ENCODE data around the gene DBF4.
A peak's percentile ranks its signal among the peaks of the same experiment; 100 is the strongest.
"Not testable (repeated sequence)": the region's sequence is repeated elsewhere in the genome, so short reads cannot be mapped to it uniquely, and the experiment has no call there.

The DBF4 gene, protein sequence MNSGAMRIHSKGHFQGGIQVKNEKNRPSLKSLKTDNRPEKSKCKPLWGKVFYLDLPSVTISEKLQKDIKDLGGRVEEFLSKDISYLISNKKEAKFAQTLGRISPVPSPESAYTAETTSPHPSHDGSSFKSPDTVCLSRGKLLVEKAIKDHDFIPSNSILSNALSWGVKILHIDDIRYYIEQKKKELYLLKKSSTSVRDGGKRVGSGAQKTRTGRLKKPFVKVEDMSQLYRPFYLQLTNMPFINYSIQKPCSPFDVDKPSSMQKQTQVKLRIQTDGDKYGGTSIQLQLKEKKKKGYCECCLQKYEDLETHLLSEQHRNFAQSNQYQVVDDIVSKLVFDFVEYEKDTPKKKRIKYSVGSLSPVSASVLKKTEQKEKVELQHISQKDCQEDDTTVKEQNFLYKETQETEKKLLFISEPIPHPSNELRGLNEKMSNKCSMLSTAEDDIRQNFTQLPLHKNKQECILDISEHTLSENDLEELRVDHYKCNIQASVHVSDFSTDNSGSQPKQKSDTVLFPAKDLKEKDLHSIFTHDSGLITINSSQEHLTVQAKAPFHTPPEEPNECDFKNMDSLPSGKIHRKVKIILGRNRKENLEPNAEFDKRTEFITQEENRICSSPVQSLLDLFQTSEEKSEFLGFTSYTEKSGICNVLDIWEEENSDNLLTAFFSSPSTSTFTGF

DNA sequence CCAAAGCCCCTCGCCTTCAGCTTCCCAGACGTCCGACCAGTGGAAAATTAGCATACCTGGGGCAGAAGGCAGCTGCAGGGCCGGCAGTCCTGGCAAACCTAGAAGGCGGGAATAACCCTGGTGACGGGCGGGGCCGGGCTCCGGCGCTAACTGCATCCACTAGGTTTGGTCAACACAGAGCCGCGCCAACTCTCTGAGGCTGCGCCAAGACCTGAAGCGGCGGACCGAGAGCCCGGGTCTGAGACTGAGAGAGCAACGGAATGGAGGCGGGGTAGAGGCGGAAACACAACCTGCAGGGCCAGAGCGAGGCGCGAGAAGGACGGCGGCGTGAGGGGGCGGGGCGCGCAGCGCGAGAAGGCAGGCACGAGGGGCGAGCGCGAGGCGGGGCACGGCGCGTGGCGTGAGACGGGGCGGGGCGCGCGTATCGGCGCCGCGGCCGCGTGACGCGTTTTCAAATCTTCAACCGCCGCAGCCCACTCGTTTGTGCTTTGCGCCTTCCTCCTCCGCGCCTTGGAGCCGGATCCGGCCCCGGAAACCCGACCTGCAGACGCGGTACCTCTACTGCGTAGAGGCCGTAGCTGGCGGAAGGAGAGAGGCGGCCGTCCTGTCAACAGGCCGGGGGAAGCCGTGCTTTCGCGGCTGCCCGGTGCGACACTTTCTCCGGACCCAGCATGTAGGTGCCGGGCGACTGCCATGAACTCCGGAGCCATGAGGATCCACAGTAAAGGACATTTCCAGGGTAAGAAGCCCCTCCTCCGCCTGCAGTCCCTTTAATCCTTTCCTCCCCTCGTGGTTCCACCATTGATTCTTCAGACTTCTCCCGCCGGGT, at the start of gene DBF4, which contains the start of gene SLC25A40:
Gene DBF4, plus strand, starts transcription at position 454 of the 829 bp plus-strand sequence. Its CDS starts 240 bp downstream, at position 694.
Gene SLC25A40, minus strand, starts transcription at position 321 of the 829 bp plus-strand sequence. CDS start 17,633 bp downstream, outside the sequence.
- peak; percentile 93 for DNase-seq (ENCODE audit: low read depth)

DNA sequence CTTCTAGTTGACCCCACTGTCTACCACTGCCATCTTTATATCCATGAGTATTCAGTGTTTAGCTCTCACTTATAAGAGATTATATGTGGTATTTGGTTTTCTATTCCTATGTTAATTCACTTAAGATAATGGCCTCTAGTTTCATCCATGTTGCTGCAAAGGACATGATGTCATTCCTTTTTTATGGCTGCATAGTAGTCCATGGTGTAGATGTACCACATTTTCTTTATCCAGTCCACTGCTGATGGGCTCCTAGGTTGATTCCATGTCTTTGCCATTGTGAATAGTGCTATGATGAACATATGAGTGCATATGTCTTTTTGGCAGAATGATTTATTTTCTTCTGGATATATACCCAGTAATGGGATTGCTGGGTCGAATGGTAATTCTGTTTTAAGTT, 47.9 kb upstream of the DBF4 start:
- not testable (repeated sequence) for DNase-seq (ENCODE audit: low read depth)

DNA sequence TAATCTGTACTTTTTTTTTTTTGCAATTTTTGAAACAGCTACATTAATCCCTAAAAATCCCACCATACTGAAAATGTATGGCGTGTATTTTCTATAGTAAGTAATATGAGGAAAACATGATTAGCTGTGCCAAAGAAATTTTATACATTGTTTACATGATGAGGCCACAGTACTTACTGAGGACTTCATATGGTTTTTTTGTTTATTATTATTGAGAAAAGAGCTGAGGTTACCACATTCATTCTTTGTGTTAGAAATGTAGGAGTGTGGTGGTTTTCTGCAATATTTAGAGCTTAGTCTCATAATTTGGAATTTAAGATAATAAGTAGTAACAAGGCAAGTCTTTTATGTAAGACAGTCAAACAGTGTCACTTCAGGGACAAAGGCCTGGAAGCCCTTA, 45.2 kb upstream of the DBF4 start:
- peak; percentile 32 for DNase-seq (ENCODE audit: low read depth)

DNA sequence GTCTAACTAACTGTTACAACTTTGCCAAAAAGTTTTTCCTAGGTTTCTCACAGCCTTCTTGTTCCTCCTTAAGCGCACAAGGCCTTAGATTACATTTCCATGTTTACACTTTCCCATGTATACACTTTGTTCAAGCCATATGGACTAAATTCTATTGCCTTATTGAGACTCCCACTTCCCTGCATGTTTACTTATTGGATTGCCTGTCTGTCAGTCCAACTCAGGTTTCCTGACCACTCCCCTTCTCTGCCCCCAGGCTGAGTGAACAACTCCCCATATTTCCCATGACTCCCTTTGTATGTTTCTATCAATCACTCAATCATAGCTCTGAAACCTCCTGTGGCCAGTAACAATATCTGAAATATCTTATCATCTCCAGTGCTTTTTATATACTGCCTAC, 43.2 kb upstream of the DBF4 start:
- no peak for DNase-seq (ENCODE audit: low read depth)

DNA sequence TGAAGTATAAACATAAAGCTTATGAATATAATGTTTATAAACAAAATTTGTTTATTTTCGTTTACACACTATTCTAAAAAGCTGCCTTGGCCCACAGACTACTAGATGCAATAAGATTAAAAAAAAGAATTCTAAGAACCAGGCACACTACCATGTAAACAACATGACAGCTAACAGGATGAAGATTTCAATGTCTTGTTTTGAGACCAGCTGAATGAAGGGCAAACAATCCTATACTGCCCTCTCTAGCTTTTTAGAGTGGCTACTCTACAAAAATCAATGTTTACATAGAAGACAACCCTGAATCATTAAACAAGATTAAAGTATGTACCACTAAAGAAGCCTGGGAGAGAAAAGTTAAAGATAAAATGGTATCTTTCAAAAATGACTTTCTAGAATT, 38.7 kb upstream of the DBF4 start:
- DNase-seq (ENCODE audit: low read depth): no peak

DNA sequence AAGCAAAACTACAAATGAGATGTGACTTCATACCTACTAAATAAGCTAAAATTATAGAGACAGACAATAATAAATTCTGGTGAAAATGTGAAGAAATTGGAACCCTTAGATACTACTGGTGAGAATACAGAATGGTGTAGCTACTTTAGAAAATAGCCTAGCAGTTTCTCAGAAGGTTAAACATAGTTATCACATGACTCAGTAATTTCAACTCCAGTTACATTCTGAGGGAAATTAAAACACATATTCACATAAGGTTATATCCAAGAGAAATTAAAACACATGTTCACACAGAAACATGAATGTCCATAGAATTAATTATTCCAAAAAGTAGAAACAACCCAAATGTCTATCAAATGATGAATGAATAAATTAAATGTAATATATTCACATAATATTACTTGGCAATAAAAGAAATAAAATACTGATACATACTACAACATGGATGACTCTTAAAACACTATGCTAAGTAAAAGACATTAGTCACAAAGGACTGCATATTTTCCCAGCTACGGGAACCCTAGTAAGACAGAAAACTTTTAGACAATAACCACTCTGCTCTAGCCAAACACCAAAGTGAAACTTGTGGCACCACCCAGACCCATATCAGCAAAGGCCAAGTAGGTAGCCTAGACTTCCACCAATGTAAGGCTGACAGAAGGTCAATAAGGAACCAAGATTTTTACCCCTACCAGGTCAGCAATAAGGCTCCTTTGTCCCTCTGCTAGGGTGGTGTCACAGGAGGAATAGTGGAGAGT, 25.3 kb upstream of the DBF4 start:
- no peak for DNase-seq (ENCODE audit: low read depth)

DNA sequence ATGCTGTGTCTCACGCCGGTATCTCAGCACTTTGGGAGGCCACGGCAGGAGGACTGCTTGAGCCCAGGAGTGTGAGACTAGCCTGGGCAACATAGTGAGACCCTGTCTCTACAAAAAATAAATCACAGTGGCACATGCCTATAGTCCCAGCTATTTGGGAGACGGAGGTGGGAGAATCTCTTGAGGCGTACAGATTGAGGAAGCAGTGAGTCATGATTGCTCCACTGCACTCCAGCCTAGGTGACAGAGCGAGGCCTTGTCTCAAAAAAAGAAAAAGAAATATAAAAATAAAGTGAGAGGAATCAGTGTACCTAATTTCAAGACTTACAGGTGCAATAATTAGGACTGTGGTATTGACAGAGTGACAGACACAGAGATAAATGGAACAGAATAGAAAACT, 24.0 kb upstream of the DBF4 start:
- DNase-seq (ENCODE audit: low read depth): no peak

DNA sequence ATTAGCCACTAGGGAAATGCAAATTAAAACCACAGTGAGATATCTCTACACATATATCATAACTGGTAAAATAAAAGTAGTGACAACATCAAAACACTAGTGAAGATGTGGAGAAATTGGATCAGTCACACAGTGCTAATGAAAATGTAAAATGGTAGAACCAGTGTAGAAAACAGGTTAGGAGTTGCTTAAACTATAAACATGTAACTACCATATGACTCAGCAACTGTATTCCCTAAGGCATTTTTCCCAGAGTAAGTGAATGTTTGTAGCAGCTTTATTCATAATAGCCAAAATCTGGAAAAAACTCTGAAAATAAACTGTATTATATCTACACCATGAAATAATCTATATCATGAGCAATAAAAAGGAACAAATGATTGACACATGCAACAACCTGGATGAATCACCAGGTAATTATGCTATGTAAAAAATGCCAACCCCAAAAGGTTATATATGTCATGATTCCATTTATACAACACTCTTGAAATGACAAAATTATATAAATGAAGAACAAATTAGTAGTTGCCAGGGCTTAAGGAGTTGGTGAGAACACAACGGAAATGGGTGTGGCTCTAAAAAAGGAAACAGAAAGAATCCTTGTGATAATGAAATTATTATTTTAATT, 22.9 kb upstream of the DBF4 start:
- peak; percentile 17 for DNase-seq (ENCODE audit: low read depth)

DNA sequence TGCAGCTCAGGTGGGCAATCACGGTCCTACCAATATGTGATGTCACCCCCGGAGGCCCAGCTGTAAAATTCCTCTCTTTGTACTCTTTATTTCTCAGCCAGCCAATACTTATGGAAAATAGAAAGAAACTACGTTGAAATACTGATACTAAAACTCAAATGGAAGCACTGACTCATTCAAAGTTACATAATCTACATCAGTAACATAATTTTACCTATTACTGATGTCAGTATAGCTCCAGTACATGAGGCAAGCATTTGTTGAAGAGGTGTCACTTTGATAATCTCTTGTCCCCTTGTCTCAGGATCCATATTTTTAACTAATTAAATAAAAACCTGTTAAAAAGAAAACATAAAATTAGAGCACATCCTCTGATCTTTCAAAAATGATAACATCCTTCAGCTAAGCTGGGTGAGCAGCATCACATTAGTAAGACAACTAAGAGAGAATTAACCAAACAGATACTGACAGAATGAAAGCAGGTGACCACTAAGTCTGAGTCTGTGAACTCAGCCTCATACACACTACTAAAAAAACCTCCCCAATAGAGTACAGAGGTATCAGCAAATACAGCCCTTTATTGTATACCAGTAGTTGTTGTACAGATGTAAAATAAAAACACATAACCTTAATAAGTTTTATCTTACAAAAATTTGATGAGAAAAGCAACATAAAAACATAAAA, 17.7 kb upstream of the DBF4 start:
- DNase-seq (ENCODE audit: low read depth): no peak

DNA sequence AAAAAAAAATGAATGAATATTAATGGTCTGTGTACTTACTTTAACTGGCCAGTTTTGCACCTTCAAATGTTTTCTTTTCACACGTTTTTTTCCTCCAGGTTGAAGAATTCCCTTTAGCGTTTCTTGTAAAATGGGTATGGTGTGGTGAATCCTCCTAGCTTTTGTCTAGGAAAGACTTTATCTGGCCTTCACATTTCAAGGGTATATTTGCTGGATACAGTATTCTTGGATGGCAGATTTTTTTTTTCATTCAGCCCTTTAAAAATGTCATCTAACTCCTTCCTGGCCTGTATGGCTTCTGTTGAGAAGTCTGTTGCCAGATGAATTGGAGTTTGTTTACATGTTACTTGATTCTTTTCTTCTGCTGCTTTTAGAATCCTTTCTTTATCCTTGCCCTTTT, 10.2 kb upstream of the DBF4 start:
- DNase-seq (ENCODE audit: low read depth): no peak

DNA sequence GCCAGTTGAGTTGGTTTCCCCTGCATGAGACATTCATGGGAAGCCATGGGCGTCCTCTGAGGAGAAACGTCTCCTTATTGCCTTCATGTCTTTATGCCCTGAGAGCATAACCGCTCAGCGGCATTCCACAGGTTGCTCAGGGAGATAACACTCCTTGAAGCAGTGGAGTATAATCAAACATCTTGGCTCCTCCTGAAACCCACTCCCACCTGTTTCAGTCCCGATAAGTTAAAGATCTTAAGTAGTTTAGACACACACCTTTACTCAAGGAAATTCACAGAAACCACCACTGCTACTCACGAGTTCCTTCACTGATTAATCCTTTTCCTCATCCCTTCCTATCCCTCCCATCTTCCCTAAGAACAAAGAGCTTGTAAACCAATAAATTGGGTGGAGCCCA, 9.8 kb upstream of the DBF4 start:
- not testable (repeated sequence) for DNase-seq (ENCODE audit: low read depth)

DNA sequence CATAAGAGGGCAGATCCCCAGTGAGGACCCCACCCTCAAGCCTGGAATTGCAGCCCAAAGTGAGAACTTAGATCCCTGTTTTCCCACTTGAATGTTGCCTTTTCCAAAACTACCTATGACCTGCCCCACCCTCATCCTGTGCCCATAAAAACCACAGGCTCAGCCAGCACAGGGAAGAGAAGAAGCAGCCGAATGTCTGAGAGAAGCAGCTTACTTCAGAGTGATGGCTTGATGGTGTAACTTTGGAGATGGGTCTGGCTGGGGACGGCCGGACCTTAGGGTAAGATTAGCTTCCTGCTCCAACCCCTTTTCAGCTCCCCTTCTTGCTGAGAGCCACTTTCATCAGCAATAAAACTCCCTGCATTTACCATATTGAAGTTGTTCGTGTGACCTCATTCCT, 5.8 kb upstream of the DBF4 start:
- DNase-seq (ENCODE audit: low read depth): no peak

DNA sequence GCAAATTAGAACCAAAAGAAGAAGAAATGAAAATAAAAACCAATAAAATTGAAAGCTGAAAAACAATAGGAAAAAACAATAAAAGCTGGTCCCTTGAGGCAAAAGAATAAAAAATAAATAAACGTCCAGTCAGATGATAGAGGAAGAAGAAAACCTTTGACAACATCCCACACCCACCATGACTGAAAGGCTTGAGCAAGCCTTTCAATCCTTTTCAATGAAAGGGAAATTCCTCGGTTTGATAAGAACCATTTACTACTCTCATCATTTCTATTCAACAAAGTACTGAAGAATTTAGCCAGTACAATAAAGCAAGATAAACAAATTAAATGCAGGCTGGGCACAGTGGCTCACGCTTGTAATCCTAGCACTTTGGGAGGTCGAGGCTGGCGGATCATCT, 3.9 kb upstream of the DBF4 start:
- no peak for DNase-seq (ENCODE audit: low read depth)

DNA sequence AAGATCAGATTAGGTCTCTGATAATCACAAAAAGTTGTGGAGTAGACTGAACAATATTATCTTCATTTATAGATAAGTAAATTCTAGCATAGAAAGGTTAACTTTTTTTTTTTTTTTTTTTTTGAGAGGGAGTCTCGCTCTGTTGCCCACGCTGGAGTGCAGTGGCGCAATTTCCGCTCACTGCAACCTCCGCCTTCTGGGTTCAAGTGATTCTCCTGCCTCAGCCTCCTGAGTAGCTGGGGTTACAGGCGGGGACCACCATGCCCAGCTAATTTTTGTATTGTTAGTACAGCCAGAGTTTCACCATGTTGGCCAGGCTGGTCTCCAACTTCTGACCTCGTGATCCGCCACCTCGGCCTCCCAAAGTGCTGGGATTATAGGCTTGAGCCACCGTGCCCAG, 3.0 kb upstream of the DBF4 start:
- not testable (repeated sequence) for DNase-seq (ENCODE audit: low read depth)

DNA sequence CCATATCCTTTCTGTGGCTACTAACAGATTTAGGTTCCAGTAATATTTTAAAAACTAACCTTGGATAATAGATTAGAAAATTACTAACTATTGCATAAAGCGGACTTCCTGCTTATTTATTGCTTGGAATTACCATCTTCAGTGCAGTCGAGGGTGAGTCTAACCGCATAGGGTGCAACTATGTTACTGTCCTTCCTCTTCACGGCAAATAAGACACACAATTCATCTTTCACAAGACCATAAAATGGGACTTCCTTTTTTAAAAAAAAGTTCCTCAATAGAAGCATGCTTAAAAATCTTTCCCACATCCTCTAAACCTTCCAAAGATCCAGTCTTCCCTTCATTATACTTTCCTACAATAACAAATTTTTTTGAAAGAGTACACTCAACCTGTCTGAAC, 2.2 kb upstream of the DBF4 start:
- no peak for DNase-seq (ENCODE audit: low read depth)

DNA sequence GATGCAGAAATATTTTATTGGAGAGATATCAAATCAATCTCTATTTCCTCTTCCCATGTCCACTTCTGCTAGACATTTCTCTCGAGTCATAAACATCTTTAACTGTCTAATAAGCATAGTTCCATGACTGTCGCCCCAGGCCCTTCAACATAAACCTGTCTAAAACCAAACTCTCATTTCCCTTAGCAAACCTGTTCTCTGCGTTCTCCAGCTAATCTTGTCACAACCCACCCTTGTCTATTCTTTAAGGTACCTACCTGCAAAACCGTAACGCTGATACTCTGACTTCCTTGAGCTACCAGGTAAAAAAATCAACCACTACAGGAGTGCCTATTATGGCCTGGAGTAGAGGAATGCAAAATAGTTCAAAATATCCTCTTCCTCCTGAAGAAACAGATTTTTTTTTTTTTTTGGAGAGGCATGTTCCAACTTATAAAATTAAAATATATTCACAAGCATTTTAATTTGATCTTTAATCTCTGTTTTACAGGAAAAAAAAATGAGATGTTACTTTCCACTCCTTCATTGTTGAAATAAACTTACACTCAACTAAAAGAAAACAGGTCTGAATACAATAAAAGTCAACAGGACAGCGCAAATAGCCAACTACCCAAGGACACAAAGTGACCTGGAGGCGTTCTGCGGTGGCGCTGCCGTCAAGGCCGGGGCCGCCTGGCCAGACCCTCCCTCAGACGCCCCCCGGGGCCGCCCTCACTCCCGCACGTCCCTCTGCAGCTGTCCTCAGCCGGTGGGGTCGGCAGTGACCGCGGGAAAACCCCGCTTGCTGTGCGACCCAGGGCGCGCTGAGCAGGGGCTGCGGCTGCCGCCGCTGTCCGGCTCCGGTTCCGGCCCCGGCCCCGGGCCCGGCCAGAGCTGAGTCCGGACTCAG, 898 bp upstream of the DBF4 start:
- DNase-seq (ENCODE audit: low read depth): no peak

DNA sequence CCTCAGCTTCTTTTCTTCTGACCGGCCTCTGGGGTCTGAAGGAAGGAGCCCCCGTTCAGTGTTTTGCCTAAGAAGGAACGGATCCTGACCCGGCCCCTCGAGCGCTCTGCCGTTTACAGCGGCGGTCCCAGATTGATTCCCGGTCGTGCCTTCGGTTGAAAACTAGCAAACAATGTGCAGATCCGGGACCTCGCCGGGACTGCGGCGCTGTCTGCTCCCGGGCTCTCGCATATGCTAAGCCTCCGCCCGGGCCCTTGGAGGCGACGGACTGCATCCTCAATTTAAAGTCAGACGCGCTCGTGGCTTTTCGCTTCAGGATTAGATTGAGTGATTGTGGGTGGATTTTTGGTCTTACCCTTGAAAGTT, 559 bp downstream of the DBF4 start:
- DNase-seq (ENCODE audit: low read depth): peak; percentile 59

DNA sequence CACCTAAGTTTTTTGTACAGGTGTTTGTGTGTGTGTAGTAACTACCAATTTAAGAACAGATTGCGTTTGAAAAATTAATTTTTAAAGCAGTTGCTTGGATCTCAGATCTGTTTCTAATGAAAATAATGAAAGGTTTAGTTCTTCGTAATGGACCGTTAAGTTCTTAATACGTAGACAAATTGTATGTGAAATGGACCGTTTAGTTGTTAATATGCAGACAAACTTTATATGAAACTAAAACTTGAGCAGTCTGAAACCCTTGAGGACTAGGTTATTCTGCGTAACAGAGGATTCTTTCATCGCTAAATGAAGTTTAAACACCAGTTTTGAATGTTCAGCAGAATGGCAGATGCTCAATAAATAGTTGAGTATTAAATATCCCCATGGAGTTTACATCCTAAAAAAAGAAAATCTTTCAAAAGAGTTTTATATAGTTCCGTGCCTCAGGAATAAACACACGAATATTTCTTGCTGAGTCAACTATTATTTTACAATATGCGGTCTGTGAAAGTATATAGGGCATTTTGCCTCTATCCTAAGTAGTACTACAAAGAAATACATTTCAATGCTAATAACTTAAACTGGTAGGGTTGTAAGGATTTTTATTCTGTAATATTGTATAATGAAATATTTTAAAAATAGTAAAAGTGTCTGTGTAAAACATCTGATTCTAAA, 1.2 kb downstream of the DBF4 start:
- no peak for DNase-seq (ENCODE audit: low read depth)

DNA sequence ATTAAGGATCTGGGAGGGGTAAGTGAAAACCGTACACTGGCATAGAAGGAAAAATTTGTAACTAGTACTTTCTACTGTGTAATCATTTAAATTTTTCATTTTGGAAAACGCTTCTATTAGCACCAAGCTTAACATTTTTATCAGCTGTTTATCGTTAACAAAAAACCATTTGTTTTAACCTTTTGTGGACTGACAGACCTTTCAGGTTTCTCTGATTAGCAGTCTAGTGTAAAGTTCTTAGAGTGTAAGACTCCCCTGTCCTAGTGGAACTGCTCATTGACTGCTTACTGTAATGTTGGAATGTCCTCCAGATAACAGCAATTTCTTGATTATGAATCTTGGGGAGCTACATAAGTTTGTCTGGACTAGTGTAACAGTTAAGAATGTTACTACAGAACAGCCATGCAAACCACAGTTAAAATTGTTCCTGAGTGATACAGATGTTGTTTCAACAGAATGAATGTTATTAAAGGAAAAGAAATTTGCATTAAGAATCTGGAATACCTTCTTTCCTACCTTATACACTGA, 2.0 kb downstream of the DBF4 start:
- DNase-seq (ENCODE audit: low read depth): no peak
